Endothelial cell of umbilical vein (primary cell): ENCODE measurements around the gene FABP7.

ENCODE experiments used
- CTCF ChIP-seq, 2 donors: IDR thresholded peaks; 1 replicate in 1 of 2; 2 replicates in 1 of 2; pipeline ENCODE4 v1.5.1; 2011; ENCODE audit warnings: low read length in 2 of 2, mild to moderate bottlenecking in 2 of 2, moderate library complexity in 2 of 2, control low read depth in 1 of 2, inconsistent platforms in 1 of 2, low read depth in 1 of 2; ENCODE audit not compliant: insufficient read depth in 1 of 2; ENCODE audit errors: extremely low read depth in 1 of 2
- EZH2 ChIP-seq: IDR thresholded peaks from 2 replicates; pipeline ENCODE4 v1.6.1; 2012; ENCODE audit warnings: borderline replicate concordance, low read depth, mild to moderate bottlenecking, moderate library complexity, low read length, inconsistent platforms; ENCODE audit not compliant: severe bottlenecking
- FOS ChIP-seq: IDR thresholded peaks from 2 replicates; pipeline ENCODE4 v1.6.1; 2011; ENCODE audit warnings: mild to moderate bottlenecking, low read length, moderate library complexity, borderline replicate concordance; ENCODE audit not compliant: insufficient read depth
- MYC ChIP-seq: IDR thresholded peaks from one replicate; pipeline ENCODE4 v1.6.1; 2011; ENCODE audit warnings: mild to moderate bottlenecking, low read depth, low read length
- POLR2A ChIP-seq: IDR thresholded peaks from 2 replicates; pipeline ENCODE4 v1.6.1; 2012; ENCODE audit warnings: low read depth, mild to moderate bottlenecking, control low read depth, low read length

DNA sequence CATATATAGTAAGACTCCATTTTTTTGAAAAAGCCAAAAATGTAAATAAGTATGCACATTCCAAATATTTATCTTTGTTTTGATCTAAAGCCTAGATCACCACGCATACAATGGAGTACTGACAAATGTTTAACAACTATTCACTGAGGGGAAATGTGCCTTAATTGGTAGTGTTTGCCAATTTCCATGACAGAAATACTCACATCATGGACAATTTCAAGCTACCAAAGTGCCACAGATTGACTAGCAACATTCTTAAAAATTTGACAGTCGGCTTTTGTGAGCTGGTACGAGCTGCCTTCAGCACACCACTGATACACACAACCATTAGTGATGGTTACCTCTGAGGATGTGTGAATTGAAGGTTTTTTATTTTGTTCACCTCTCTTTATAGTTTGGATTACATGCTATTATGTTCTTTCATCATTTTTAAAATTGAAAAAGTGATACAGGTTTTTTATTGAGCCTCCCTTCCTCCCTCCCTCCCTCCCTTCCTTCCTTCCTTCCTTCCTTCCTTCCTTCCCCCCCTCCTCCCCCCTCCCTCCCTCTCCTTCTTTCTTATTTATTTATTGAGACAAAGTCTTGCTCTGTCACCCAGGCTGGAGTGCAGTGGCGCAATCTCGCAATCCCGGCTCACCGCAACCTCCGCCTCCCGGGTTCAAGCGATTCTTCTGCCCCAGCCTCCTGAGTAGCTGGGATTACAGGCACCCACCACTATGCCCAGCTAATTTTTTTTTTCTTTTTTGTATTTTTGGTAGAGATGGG is 28.8 kb downstream of the FABP7 start:
- TF ChIP-seq CTCF (IDR thresholded peaks at IDR 0.05; ENCODE audit: extremely low read depth in 1 of 2, insufficient read depth in 1 of 2, low read depth in 1 of 2, low read length in 2 of 2) (no peak), MYC (no peak), FOS (no peak), POLR2A (no peak), EZH2 (no peak)
